Trophoblast cell (in vitro differentiated cells and primary cell): ENCODE results near the gene DLGAP1.

Source experiments
- DNase-seq, 2 donors: peaks; one replicate each; pipeline ENCODE4 v3.0.0-alpha.2; 2016
- H2AFZ ChIP-seq: 2 replicates; pipeline ENCODE4 v1.6.1; 2013; ENCODE audit warnings: low read length, moderate library complexity, mild to moderate bottlenecking; ENCODE audit not compliant: insufficient read depth, poor library complexity
- H2AK5ac ChIP-seq: 2 replicates; pipeline ENCODE4 v1.6.1; 2013; ENCODE audit warnings: mild to moderate bottlenecking, low read length
- H2BK120ac ChIP-seq: 2 replicates; pipeline ENCODE4 v1.6.1; 2013; ENCODE audit warnings: low read length, mild to moderate bottlenecking, moderate library complexity; ENCODE audit not compliant: insufficient read depth, poor library complexity
- H2BK12ac ChIP-seq: 2 replicates; pipeline ENCODE4 v1.6.1; 2013; ENCODE audit warnings: mild to moderate bottlenecking, low read length, moderate library complexity
- H2BK5ac ChIP-seq: 2 replicates; pipeline ENCODE4 v1.6.1; 2013; ENCODE audit warnings: low read length, low read depth, moderate library complexity, mild to moderate bottlenecking; ENCODE audit not compliant: poor library complexity
- H3K14ac ChIP-seq: 2 replicates; pipeline ENCODE4 v1.6.1; 2013; ENCODE audit warnings: mild to moderate bottlenecking, low read length
- H3K18ac ChIP-seq: 2 replicates; pipeline ENCODE4 v1.6.1; 2013; ENCODE audit warnings: mild to moderate bottlenecking, low read length
- H3K23ac ChIP-seq: 2 replicates; pipeline ENCODE4 v1.6.1; 2013; ENCODE audit warnings: low read length
- H3K27ac ChIP-seq: 2 replicates; pipeline ENCODE4 v1.5.1; 2013; ENCODE audit warnings: low read depth, mild to moderate bottlenecking, inconsistent platforms, low read length, moderate library complexity
- H3K27me3 ChIP-seq: 2 replicates; pipeline ENCODE4 v1.6.1; 2013; ENCODE audit warnings: inconsistent platforms, mild to moderate bottlenecking, low read length, moderate library complexity; ENCODE audit not compliant: insufficient read depth
- H3K36me3 ChIP-seq, 2 experiments: 1 replicate in 1 of 2; 2 replicates in 1 of 2; pipeline ENCODE4 v1.6.1; 2013; ENCODE audit warnings: low read length in 2 of 2, mild to moderate bottlenecking in 2 of 2, moderate library complexity in 1 of 2; ENCODE audit not compliant: insufficient read depth in 2 of 2, control insufficient read depth in 1 of 2
- H3K4ac ChIP-seq: 2 replicates; pipeline ENCODE4 v1.6.1; 2013; ENCODE audit warnings: low read depth, mild to moderate bottlenecking, low read length, moderate library complexity
- H3K4me1 ChIP-seq, 2 experiments: 1 replicate in 1 of 2; 2 replicates in 1 of 2; pipeline ENCODE4 v1.6.1; 2013; ENCODE audit warnings: low read length in 2 of 2, mild to moderate bottlenecking in 2 of 2, moderate library complexity in 1 of 2; ENCODE audit not compliant: insufficient read depth in 2 of 2, control insufficient read depth in 1 of 2
- H3K4me2 ChIP-seq: 2 replicates; pipeline ENCODE4 v1.6.1; 2013; ENCODE audit warnings: inconsistent platforms, mild to moderate bottlenecking, low read length, moderate library complexity
- H3K4me3 ChIP-seq: 2 replicates; pipeline ENCODE4 v1.5.1; 2013; ENCODE audit warnings: mild to moderate bottlenecking, low read depth, low read length, inconsistent platforms
- H3K79me1 ChIP-seq: one replicate; pipeline ENCODE4 v1.6.1; 2013; ENCODE audit warnings: low read length
- H3K79me2 ChIP-seq: 2 replicates; pipeline ENCODE4 v1.6.1; 2013; ENCODE audit warnings: low read length, mild to moderate bottlenecking; ENCODE audit not compliant: control insufficient read depth, insufficient read depth, poor library complexity
- H3K9ac ChIP-seq: 2 replicates; pipeline ENCODE4 v1.6.1; 2013; ENCODE audit warnings: mild to moderate bottlenecking, low read length
- H3K9me3 ChIP-seq: 2 replicates; pipeline ENCODE4 v1.6.1; 2013; ENCODE audit warnings: low read depth, mild to moderate bottlenecking, control low read depth, inconsistent platforms, low read length; ENCODE audit not compliant: insufficient read depth
- H4K12ac ChIP-seq: 2 replicates; pipeline ENCODE4 v1.6.1; 2013; ENCODE audit warnings: low read depth, mild to moderate bottlenecking, low read length, moderate library complexity
- H4K8ac ChIP-seq: 2 replicates; pipeline ENCODE4 v1.6.1; 2013; ENCODE audit warnings: low read depth, mild to moderate bottlenecking, low read length, moderate library complexity
- H4K91ac ChIP-seq: one replicate; pipeline ENCODE4 v1.6.1; 2013; ENCODE audit warnings: low read depth, mild to moderate bottlenecking, low read length, moderate library complexity
- WGBS: extraction: QIAGEN DNeasy Blood & Tissue Kit; methylation state at CpG from one replicate; pipeline ENCODE4 v1.1.7; 2013; ENCODE audit warnings: missing lambda C conversion rate; ENCODE audit not compliant: insufficient read length, insufficient coverage; ENCODE audit errors: extremely low coverage; 5-methylcytosine and 5-hydroxymethylcytosine counted together

The DLGAP1 gene

GRCh38 chr18:3814816-3815215, 640.3 kb downstream of the DLGAP1 start:
- no CpG with 5 or more reads among the region's 3 CpGs for WGBS
- H3K4me2 ChIP-seq, result no peak overlapping the region

GRCh38 chr18:3810296-3810695, 644.8 kb downstream of the DLGAP1 start:
- no CpG with 5 or more reads among the region's 2 CpGs for WGBS
- H3K9me3 ChIP-seq, result no peaks in the 10 kb centered on the region

More at GRCh38 chr18:3814816-3815215, 640.3 kb downstream of the DLGAP1 start:
- peak in 1 of 2 donors; percentile 20 for DNase-seq
- no peak overlapping the region for H3K27ac ChIP-seq
- H3K9ac ChIP-seq, result no peak overlapping the region
- no peak overlapping the region for H3K4me3 ChIP-seq
- no peaks in the 10 kb centered on the region for H3K79me1 ChIP-seq
- H3K36me3 ChIP-seq, result no peaks in the 10 kb centered on the region
- no peak overlapping the region for H3K18ac ChIP-seq
- no peak overlapping the region for H2AK5ac ChIP-seq
- no peaks in the 10 kb centered on the region for H3K27me3 ChIP-seq
- H3K4ac ChIP-seq, result no peak overlapping the region
- no peak overlapping the region for H4K12ac ChIP-seq
- no peaks in the 10 kb centered on the region for H3K9me3 ChIP-seq
- H3K23ac ChIP-seq, result no peak overlapping the region
- no peak overlapping the region for H2BK120ac ChIP-seq
- H3K79me2 ChIP-seq, result no peaks in the 10 kb centered on the region
- no peak overlapping the region for H4K91ac ChIP-seq
- H2BK12ac ChIP-seq, result no peak overlapping the region
- H4K8ac ChIP-seq, result no peak overlapping the region
- H3K4me1 ChIP-seq, result no peaks in the 10 kb centered on the region
- no peak overlapping the region for H2AFZ ChIP-seq
- H2BK5ac ChIP-seq, result no peak overlapping the region
- no peak overlapping the region for H3K14ac ChIP-seq

DNA sequence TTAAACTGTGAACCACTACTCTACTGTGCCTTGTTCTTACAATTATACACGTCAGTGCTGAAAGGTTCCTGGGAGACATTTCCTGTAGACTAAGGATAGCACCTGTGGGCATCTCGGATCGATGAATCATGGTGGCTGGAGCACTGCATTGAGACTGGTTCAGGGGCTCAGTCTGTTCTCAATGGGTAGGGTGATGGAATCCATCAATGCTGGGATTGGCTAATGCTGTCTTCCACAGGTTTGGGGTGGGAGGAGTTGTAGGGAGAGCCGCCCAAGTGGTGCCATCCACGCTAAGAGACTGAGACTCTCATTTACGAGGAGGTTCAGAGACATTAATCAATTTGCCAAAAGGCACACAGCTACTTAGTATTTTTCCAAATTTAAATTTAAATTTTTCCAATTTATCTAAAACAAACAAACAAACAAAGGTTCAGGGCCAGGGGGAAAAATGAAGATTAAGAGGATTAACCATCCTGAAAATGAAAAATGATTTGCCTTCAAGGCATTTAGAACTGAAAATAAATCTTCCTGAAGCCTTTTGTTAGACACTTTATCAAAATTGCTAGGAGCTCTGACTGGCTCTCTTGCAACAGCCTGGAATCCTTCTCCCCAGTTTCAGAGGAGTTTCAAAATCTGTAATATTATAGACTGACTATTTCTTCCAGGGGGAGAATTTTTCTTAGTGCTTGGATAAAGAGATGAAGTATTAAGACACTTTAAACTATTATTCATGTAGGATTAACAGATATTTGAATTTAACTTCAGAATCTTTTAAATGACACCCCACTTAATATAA, 645.9 kb downstream of the DLGAP1 start:
- no peaks in the 10 kb centered on the region for H3K36me3 ChIP-seq
- no peak overlapping the region for H2BK5ac ChIP-seq
- no peaks in the 10 kb centered on the region for H3K9me3 ChIP-seq
- no CpG with 5 or more reads among the region's 6 CpGs for WGBS
- no peak overlapping the region for H3K4me3 ChIP-seq
- H4K12ac ChIP-seq, result no peak overlapping the region
- no peaks in the 10 kb centered on the region for H3K79me1 ChIP-seq
- no peak overlapping the region for H3K18ac ChIP-seq
- no peak overlapping the region for H3K14ac ChIP-seq
- no peak overlapping the region for H3K23ac ChIP-seq
- H2AK5ac ChIP-seq, result no peak overlapping the region
- no peaks in the 10 kb centered on the region for H3K79me2 ChIP-seq
- no peak overlapping the region for H3K9ac ChIP-seq
- no peaks in the 10 kb centered on the region for H3K27me3 ChIP-seq
- H2BK12ac ChIP-seq, result no peak overlapping the region
- H2BK120ac ChIP-seq, result no peak overlapping the region
- DNase-seq, result no peak
- no peak overlapping the region for H2AFZ ChIP-seq
- H3K27ac ChIP-seq, result no peak overlapping the region
- H4K91ac ChIP-seq, result no peak overlapping the region
- H3K4me2 ChIP-seq, result no peak overlapping the region
- no peak overlapping the region for H4K8ac ChIP-seq
- no peaks in the 10 kb centered on the region for H3K4me1 ChIP-seq
- H3K4ac ChIP-seq, result no peak overlapping the region

More at GRCh38 chr18:3810296-3810695, 644.8 kb downstream of the DLGAP1 start:
- Histone ChIP-seq H3K23ac (no peak overlapping the region), H4K8ac (no peak overlapping the region), H3K79me2 (no peaks in the 10 kb centered on the region), H3K4me3 (no peak overlapping the region), H2BK12ac (no peak overlapping the region), H3K36me3 (no peaks in the 10 kb centered on the region), H4K91ac (no peak overlapping the region), H2AK5ac (no peak overlapping the region), H3K4me2 (no peak overlapping the region), H2BK120ac (no peak overlapping the region), H4K12ac (no peak overlapping the region), H3K4ac (no peak overlapping the region), H3K27me3 (no peaks in the 10 kb centered on the region), H3K14ac (no peak overlapping the region), H3K27ac (no peak overlapping the region), H3K79me1 (no peaks in the 10 kb centered on the region), H3K9ac (no peak overlapping the region), H2BK5ac (no peak overlapping the region), H3K18ac (no peak overlapping the region), H2AFZ (no peak overlapping the region), H3K4me1 (no peaks in the 10 kb centered on the region)
- no peak for DNase-seq

GRCh38 chr18:3806656-3807055, 648.5 kb downstream of the DLGAP1 start:
- no peak overlapping the region for H2AK5ac ChIP-seq
- no peak overlapping the region for H3K14ac ChIP-seq
- H3K23ac ChIP-seq, result no peak overlapping the region
- no peaks in the 10 kb centered on the region for H3K9me3 ChIP-seq
- H3K27me3 ChIP-seq, result no peaks in the 10 kb centered on the region
- no peak overlapping the region for H3K18ac ChIP-seq
- no peak overlapping the region for H2AFZ ChIP-seq
- no peak overlapping the region for H2BK5ac ChIP-seq
- H3K36me3 ChIP-seq, result no peaks in the 10 kb centered on the region
- no peaks in the 10 kb centered on the region for H3K4me1 ChIP-seq
- H2BK12ac ChIP-seq, result no peak overlapping the region
- no peak overlapping the region for H4K8ac ChIP-seq
- H4K12ac ChIP-seq, result no peak overlapping the region
- no peak overlapping the region for H3K9ac ChIP-seq
- no peaks in the 10 kb centered on the region for H3K79me1 ChIP-seq
- H3K4me3 ChIP-seq, result no peak overlapping the region
- WGBS, result no CpG with 5 or more reads among the region's 4 CpGs
- no peak overlapping the region for H3K27ac ChIP-seq
- no peak overlapping the region for H3K4ac ChIP-seq
- no peaks in the 10 kb centered on the region for H3K79me2 ChIP-seq
- DNase-seq, result no peak
- no peak overlapping the region for H2BK120ac ChIP-seq
- H4K91ac ChIP-seq, result no peak overlapping the region
- H3K4me2 ChIP-seq, result no peak overlapping the region
